HG02588 (cell line): ENCODE results near the gene MME.

Experiments
- ATAC-seq: cut with Tn5 transposase; IDR thresholded peaks from one replicate; pipeline ENCODE4 v1.9.1; 2021; ENCODE audit warnings: mild to moderate bottlenecking, moderate library complexity; ENCODE audit not compliant: unreplicated experiment

Gene MME

DNA sequence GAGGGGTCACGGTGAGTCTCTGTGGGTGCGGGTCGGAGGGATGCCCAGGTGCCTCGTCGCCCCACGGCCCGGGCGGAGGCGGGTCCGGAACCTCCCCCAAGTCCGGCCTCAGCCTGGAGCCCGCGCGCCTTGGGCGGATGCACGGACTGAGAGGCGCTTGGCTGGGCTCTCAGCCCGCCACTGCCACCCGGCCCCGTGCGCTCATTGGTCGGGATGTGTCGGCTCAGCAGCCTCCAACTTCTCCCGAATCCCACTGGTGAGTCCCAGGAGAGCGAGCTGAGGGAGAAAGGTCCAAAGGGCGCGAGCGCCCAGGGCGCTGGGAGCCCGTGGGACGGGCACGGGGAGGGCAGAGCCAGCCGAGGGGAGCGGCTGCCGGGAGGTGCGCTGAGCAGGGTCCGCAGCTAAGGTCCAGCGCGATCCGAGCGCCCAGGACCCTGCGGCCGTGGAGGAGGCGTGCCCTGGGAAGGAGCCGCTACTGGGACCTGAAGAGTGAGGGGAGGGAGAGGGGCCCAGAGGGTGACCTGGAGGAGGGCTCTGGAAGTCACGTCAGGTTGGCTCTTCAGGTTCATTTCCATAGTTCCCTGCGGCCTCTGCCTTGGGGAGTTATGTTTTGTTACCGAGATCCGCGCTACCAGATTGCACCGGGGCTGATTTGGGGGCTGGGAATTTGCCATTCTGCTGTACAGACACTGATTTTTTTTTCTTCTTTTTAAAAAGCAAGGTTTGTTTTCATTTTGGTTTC is at the start of gene MME:
MME (plus strand) TSS at position 574 of the 742 bp plus-strand sequence. CDS start 3,849 bp downstream, outside the sequence.
- ATAC-seq = no peak

- no peak for ATAC-seq
These were observed 48.9 kb upstream of the MME start for GRCh38 chr3:155031186-155031585.

- ATAC-seq = no peak
These were observed 47.2 kb upstream of the MME start for GRCh38 chr3:155032918-155033317.

- no peak for ATAC-seq
These were observed 45.3 kb upstream of the MME start for GRCh38 chr3:155034786-155035185.

GRCh38 chr3:155035553-155035952 is 44.6 kb upstream of the MME start:
- no peak for ATAC-seq

DNA sequence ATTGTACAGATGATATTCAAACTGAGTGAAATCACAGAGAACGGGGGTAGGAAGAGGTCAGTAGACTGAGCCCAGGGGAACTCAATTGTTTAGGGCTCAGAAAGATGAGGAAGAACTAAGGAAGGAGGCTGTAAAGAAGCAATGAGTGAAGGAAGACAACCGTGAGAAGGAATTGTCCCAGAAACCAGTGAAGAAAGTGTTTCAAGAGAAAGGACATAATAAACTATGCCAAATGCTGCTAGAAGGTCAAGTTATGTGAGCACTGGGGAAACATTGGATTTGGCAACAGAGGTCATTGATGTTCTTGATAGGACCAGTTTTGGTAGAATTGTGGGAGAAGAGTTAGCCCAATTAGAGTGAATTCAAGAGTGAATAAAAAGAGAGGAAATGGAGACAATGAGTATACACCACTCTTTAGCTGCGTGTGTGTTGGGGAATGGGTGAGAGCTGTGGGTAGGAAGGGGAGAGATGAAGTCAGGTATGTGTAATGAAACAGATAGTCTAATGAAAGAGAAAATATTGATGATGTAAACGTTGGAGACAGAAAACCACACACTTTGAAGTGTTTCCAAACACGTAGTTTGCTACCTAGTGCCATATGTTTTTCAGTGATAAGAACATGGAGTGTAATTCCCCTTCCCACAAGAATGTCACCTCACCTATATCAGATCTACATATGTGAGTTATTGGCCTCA is 42.5 kb upstream of the MME start:
- no peak for ATAC-seq

- ATAC-seq = no peak
These were observed 41.9 kb upstream of the MME start for GRCh38 chr3:155038203-155038554.

GRCh38 chr3:155046935-155047334 is 33.2 kb upstream of the MME start:
- ATAC-seq = no peak

- no peak for ATAC-seq
These were observed 32.4 kb upstream of the MME start for GRCh38 chr3:155047672-155048071.

DNA sequence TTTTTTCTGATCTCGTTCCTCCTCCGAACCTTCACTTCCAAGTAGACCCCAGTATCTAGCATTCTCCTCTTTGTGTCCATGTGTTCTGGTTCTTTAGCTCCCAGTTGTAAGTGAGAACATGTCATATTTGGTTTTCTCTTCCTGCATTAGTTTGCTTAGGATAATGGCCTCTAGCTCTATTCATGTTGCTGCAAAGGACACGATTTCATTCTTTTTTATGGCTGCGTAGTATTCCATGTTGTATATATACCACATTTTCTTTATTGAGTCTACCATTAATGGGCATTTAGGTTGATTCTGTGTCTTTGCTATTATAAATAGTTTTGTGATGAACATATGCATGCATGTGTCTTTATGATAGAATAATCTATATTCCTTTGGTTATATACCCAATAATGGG is 30.2 kb upstream of the MME start:
- ATAC-seq = no peak

GRCh38 chr3:155052470-155052869 is 27.6 kb upstream of the MME start:
- no peak for ATAC-seq

DNA sequence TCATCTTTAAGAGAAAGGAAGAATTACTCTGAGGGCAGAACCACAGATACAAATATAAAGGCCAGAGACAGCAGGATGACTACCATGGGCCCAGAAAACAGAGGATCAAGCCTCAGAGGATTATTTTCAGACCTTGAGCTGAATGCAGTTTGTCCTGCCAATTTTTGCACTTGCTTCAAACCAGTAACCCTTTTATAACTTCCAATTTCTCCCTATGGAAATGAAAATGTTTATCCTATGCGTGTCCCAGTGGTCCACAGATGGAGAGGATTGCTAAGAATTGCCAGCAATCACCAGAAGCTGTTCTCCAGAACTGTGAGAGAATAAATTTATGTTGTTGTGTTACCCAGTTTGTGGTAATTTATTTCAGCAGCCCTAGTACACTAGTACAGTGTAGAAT is 26.4 kb upstream of the MME start:
- no peak for ATAC-seq

GRCh38 chr3:155064920-155065319 is 15.2 kb upstream of the MME start:
- ATAC-seq = no peak

DNA sequence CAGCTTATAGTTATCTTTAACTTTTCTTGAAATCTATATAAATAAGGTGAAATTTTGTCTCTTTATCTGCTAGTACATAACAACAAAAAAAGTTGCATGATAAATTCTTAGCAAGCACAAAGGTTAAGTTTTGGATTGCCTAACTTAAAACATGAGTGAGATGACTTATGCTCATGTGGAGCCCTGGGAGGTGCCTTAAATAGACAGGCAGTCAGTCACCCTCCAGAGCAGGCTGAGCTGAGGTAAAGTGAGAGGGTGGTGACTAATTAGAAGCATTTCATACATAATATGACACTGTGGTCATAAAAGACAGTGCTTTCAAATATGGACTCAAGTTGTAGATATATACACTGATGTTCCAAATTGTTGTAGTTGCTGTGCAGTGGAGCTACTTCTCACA is 14.6 kb upstream of the MME start:
- no peak for ATAC-seq

DNA sequence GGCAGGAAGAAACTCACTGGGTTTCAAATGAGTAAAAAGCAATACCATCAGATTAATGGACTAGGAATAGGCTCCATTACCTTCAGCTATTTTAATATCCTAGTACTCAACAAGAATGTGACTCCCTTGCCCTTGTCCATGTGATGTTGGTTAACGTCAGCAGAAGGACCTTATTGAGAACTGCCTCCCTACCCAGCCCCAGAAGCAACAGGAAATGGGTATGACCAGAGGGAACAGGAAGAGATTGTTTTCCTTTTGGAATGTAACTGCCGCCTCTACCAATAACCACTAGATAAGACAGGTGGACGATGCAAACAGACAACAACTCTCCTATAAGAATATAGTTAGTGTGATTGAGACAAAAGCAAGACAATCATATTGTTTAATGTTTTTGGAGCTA is 10.4 kb upstream of the MME start:
- ATAC-seq = no peak

DNA sequence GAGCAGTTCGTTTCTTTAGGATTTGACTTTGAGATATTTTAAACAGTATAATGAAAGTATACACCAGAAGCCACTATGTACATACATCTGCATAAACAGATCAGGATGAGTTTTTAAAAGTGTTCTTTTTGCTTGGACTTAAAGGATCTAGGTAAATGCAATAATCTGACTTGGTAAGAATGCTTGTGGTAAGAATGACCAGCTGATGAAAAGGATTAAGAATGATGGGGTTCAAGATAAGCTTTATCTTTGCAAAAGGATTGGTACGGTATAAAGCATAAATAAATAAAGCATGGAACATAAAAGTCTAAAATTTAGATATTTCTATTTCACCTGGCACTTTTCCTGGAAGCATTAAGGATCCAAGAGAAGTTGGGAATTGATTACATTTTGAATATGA is 9.8 kb upstream of the MME start:
- ATAC-seq = no peak

GRCh38 chr3:155070932-155071387 is 9.2 kb upstream of the MME start:
- no peak for ATAC-seq

GRCh38 chr3:155075200-155075599 is 4.9 kb upstream of the MME start:
- no peak for ATAC-seq

DNA sequence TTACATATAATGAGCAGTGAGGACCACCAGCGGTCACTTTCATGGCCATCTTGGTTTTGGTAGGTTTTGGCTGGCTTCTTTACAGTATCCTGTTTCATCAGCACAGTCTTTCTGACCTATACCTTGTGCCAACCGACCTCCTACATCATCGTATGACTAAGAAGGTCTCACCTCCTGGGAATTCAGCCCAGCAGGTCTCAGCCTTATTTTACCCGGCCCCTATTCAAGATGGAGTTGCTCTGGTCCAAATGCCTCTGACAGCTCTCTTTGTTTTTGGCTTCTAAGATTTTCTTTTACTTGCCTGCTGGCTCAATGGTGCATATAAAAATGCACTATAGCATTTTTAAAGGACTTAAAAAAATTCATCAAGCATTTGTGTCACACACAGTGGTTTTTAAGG is 3.2 kb upstream of the MME start:
- no peak for ATAC-seq

DNA sequence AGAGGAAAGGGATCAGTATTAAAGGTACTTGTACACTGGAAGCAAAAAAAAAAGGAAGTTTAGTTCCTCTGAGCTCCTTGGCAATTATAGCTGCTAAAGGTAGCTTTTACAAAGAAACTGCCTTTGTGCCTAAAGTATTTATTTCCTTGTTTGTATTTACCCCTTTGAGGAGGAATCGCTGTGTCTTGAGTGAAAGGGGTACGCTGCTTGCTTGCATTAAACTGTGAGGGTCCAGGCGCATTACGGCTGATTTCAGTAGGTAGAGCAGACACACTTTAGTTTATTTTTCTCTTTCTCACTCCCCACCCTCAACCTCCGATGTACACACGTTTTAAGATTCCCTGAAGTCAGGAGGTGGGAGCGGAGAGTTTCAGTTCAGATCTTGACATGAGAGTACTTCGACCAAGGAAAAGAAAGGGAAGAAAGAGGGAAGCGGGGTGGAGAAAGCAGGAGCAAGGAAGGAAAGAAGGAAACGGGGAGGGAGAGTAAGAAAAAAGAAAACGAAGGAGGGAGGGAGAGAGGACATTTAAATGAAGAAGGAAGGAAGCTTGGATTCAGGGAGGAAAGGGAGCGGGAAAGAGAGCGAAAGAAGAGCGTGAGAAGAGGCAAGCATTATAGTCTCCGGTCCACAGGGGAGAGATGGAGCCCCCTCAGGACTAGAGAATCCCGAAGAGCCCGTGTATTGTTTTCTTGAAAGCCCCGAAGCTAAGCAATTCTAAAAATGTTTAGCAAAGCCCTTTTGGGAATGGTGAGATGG is 1.2 kb upstream of the MME start:
- no peak for ATAC-seq

- ATAC-seq = no peak
These were observed 712 bp upstream of the MME start for GRCh38 chr3:155079468-155079745.

GRCh38 chr3:155080692-155081091 is 573 bp downstream of the MME start:
- ATAC-seq = no peak
